ENCODE measurements around the gene ATP2B1.

The ATP2B1 gene

DNA sequence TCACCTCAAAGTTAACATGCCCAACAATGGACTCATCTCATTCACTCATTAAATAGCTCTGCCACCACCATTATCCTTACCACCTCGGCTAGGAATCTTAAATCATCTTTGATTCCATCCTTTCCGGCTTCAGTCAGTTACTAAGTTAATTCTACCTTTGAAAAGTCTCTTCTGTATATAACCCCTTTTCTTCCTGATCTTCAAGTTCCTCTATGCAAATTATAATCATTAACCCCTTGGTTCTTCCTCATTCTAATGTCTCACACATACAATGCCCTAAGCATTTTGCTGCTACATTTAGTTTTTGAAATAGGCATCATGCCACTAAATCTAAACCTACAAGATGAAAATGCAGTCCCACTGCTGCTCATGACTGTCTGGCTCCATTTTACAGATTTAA, 51.6 kb downstream of the ATP2B1 start:
- no peak for DNase-seq (ENCODE audit: low spot score)

DNA sequence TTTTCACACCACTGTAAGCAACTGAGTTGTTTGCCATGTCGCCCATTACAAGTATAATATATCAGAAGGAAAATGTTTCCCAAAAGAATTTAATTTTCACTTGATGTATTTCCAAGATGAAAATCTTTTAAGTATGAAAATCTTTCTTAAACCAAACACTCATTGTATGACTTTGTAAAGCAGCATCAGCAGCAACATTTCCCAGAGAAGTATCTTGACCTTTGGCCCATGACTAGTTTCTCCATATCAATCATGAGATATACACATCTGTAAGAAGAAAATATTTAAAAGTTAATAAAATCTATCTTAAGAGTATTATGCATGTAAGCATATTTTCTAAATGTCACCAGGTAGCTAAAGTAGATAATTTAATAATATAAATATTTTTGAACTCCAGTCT, 52.8 kb downstream of the ATP2B1 start:
- DNase-seq (ENCODE audit: low spot score): no peak

DNA sequence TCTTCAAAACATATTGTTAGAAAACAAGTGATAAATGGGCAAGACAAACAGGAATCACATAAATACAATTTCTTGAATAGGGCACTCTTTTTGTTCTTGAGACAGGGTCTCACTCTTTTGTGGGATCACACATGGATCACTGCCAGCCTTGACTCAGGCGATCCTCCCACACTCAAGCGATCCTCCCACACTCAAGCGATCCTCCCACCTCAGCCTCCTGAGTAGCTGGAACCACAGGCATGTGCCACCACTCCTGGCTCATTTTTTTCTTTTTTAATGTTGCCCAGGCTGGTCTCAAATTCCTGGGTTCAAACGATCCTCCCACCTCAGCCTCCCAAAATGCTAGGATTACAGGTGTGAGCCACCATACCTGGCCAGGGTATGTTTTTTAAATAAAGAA, 57.4 kb downstream of the ATP2B1 start:
- no peak for DNase-seq (ENCODE audit: low spot score)

DNA sequence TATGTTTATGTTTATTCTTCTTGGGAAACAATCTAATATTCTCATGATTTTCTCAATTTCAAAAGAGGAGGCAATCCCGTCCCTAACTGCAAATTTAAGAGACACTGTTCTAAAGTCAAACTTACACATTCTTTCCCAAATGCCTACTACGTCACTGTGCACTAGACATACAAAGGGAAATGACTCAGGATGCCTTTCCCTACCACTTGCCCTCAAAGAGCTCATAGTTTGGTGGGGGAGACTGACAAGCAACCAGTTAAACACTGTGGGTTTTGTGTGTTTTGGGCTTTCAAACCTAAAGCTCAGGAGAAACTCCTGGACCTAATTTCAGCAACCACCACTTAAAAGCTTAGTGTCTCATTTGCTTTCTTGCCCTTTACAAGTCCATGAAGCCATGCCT, 58.4 kb downstream of the ATP2B1 start:
- DNase-seq (ENCODE audit: low spot score): no peak

DNA sequence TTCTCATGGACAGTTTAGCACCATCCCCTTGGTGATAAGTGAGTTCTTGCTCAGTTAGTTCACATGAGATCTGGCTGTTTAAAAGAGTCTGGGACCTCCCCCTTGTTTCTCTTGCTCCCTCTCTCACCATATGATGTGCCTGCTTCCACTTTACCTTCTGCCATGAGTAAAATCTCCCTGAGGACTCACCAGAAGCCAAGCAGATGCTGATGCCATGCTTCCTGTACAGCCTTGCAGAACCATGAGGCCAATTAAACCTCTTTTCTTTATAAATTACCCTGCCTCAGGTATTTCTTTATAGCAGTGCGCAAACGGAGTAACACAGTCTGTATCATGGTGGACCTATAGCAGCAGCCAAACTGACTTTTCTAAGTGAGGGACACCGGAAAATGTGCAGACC, 58.8 kb downstream of the ATP2B1 start:
- no peak for DNase-seq (ENCODE audit: low spot score)

DNA sequence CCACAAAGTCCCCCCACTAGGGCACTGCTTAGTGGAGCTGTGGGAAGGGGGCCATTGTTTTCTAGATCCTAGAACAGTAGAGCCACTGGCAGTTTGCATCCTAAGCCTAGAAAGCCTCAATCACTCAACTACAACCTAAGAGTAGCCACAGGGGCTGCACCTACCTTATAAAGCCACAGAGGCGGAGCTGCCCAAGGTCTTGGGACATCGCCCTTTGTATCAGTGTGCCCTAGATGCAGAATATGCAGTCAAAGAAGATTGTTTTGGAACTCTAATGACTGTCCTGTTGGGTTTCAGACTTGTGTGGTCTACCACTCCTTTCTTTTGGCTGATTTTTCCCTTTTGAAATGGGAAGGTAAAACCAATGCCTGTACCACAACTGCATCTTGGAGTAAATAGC, 59.5 kb downstream of the ATP2B1 start:
- DNase-seq (ENCODE audit: low spot score): no peak

DNA sequence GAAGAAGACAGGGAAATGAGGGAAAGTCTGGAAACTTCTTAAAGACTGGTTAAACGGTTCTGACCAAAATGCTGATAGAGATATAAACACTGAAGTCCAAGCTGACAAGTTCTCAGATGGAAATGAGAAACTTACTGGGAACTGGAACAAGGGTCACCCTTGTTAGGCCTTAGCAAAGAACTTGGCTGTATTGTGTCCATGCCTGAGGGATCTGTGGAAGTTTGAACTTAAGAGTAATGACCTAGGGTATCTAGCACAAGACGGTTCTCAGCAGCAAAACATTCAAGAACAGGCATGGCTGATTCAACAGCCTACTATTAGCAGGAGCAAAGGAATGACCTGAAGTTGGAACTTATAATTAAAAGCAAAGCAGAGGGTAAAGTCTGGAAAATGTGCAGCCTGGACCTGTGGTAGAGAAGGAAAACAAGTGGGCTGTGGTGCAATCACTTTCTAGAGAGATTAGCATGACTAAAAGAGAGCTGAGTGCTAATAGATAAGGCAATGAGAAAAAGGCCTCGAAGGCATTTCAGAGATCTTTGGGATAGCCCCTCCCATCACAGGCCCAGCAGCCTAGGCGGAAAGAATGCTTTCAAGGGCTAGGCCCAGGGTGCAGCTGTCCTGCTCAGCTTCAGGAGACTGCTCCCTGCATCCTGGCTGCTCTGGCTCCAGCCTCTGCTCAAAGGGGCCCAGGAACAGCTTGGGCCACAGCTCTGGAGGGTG, 60.3 kb downstream of the ATP2B1 start:
- DNase-seq (ENCODE audit: low spot score): no peak

DNA sequence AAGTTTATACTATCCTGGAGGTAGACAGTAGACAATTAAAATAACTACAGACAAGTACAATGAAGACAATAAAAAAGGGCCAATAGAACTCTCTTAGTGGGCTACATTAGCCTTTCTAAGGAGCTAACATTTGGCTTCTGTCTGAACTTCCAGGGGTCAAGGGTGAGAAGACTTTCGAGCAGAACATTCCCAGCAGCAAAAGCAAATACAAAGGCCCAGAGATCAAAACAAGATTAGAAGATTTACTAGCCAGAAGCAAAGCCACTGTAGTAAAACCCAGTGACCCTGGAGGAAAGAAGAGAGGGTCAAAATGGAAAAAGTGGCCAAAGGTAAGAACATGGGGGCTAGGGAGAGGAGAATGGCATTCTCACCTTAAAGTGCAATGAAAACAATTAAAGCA, 63.2 kb downstream of the ATP2B1 start:
- no peak for DNase-seq (ENCODE audit: low spot score)

DNA sequence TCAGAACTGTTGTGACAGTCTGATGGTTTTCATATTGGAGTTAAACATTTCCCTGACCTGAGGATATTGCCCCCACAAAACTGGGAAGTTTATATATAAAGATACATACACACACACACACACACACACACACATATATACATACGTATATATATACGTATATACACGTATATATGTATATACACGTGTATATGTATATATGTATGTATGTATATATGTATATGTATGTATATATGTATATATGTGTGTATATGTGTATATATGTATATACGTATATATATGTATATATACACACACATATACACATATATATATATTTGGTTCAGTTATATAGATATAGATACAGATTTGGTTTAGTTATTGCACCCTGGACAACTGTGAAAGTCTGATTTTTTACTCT, 65.7 kb downstream of the ATP2B1 start:
- DNase-seq (ENCODE audit: low spot score): no peak

DNA sequence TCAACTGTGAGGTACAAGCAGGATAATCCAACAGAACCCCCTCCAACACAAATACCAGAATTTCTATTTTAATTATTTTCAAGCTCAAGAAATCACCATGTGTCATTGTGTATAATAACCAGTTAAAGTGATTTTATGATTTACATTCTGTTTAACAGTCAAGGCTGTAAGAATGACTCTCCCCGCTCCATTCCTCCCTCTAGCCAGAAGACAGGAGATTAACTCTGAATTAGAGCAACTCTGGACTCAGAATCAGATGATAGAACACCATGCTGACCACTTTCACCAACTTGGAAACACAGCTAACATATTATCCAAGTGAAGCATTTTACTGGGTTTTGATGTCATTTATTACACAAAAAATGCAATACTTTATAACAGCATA, 71.9 kb downstream of the ATP2B1 start:
- DNase-seq (ENCODE audit: low spot score): no peak

DNA sequence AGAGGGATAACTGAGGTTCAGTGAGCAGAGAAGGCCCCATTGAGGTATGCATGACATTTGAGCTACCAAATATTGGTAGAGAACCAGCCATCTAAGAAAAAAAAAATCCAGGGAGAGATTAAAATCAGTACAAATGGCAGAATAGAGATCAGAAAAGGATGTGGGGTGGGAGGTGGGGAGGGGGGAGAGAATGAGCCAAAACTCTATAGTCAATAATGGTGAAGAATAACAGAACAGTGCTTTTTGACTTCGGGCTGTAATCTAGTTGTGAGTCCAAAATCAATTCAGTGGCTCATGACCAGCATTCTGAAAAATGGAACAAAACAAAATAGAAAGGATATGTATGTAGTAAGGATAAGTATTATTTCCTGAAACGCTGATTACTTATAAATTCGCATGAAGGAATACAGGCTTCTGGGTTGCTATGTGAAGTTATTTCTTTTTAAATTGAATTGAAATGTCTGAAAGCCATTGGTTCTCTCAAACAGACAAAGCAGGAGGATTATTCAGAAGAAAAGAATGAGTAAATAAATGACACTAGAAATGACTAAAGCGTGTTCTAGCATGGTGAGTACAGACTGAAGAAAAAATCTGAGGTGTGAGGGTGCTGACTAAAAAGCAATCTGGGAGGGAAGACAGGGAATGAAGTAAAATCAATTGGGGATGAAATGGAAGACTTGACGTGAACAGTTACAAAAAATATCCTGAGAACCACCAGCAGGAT, 72.4 kb downstream of the ATP2B1 start:
- no peak for DNase-seq (ENCODE audit: low spot score)

DNA sequence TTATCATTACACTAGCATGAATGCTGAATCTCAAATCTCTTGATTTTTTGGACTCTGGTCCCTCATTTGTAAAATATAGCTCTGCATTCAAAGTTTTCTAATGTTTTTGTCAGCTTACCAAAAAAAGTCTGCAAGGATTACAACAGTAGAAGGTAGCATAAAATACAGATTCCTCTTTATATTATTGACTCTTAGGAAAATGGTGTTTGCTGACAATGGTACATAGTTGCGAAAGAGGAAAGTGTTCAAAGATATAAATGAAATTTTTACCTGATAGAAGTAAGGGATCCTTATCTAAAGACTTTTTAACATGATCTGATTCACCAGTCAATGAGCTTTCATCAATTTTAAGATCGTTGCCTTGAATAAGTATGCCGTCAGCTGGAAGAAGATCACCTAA, 74.1 kb downstream of the ATP2B1 start:
- no peak for DNase-seq (ENCODE audit: low spot score)

DNA sequence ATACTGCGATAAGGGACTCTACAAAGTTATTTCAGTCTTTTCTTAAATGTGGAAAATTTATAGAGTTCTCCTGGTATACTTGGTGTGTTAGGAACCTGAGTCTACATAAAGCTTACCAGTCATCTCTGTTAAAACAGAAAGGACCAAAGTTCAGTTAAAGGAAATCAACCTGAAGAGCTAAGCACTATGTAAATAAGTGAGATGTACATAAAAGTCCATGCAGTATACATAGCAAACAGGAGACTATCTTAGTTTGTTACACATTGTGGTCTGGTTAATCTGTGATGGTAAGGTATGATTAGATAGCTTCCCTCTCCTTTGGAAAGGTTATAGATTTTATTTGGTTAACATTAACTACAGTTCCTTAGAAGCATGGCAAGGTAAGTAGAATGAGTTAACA, 75.9 kb downstream of the ATP2B1 start:
- no peak for DNase-seq (ENCODE audit: low spot score)

DNA sequence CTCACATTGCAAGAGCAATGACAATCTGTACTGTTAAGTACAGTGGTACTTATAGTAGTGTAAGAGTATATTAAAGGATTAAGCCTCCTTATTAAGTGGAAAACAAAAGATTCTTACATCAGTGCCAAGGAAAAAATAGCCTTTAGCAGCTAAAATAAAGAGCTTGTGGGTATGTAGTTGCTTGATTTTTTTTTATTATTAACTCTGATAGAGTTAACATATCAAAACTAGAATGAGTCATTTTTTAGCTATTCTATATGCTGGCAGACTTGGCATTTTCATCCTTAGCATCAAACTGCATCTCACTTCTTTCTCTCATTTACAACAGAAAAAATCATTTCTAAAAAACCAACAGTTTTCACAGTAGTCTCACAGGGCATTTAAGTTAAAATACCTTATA, 86.5 kb downstream of the ATP2B1 start:
- no peak for DNase-seq (ENCODE audit: low spot score)

DNA sequence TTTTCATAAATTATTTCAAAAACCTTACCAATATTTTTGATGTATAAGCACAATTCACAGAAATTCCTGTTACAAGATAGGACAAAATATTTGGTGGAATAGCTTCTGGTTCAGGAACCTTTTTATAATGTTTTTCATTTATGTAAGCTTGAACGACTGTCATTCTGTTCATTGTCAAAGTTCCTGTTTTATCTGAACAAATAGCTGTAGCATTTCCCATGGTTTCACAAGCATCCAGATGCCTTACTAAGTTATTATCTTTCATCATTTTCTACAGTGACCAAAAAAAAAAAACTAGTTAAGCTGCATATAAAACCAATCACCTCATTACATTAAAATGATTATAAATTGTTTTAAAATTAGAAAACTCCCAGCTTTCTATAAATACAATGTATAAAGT, 87.1 kb downstream of the ATP2B1 start:
- no peak for DNase-seq (ENCODE audit: low spot score)

DNA sequence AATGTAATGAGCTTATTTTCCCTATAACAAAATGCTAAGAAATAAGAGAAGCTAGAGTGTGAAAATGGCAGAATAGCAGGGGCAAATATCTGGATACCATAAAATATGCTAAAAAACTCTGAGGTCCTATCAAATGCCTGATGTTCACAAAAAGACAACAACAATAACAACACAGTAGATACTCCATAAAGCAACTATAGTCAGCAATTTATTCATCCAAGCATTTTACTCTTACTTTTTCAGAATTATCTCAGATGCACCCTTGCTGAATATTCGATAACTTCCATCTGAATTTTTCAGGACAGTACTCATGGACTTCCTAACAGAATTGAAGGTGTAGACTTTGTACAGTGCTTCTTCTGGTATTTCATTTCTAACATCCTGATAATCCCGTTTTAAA, 88.9 kb downstream of the ATP2B1 start:
- no peak for DNase-seq (ENCODE audit: low spot score)

DNA sequence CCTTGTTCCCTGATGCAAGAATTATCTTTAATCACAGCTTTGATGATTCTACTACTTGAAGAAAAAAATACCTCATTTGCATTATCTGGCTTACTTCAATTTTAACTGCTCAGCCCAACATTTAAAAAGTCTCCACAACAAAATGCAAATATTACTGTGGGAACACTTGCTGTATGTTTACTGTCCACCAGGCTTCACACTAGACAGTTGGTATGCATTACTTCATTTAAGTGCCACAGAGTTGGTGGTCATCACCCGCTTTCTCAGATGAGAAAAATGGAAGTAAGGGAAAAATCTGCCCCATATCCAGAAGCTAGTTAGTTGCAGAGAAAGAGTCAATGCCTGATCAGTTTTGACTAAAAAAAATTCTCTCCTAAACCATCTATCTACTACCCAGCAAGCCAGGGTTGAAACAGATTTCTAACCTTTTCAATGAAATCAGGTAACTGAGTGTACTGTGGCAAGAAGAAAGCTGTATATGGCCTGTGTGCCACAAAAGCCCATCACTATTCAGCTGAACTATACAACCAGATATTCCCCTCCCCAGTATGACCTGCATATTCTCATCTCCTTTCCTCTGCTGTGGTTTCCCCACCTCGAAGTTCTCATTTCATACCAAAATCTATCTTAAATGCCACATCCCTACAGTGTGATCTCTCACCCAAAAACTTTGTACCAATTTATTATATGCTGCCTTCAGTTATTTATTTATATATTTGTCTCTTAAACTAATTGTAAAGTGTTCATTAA, 90.3 kb downstream of the ATP2B1 start:
- no peak for DNase-seq (ENCODE audit: low spot score)

DNA sequence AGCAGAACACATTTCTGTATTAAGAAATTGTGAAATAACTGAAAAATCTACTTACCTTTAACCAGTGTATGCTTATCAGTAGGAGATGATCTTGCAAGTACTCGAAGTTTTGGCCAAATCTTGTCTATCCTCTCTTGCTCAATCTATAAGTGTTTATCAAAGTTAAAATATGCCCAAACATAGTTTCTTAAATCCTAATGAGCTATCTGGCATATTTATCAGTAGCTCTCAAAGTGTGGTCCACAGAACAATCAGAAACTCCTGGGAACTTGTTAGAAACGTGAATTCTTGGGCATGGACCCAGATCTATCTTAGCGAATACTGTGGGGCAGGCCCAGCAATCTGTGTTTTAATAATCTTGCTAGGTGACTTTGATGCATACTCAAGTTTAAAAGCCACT, 98.3 kb downstream of the ATP2B1 start:
- no peak for DNase-seq (ENCODE audit: low spot score)

DNA sequence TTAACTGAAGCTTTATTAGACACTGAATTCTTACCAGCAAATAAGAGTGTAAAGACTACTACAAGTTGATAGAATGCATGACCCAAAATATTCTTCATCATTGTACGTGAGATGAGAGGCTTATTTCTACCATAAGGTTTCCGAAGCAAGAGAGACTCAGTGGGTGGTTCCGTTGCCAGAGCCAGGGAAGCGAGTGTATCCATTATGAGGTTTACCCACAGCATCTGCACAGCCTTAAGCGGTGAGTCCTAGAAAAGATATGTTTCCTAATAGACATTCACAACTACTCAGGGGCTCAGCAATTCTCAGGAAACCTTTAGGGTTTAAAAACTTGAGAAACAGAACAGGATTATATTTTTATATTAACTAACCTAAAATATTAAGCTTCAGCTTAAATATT, 105.0 kb downstream of the ATP2B1 start:
- DNase-seq (ENCODE audit: low spot score): no peak

DNA sequence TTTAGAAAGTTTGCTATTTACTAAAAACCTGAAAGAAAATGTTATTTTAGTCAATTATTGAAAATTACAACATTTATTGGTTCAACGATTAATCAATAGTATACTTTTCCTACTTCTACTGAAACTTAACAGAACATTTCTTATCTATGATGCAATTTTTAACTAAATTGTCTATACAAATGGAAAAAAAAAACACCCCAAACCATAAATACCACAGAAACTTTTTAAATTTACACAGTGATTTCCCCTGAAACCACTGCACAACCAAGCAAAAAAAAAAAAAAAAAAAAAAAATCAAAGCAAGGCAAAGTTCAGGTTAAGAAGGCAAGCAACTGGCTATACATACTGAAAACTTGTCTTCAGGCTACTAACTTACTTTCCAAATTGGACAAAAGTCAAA, 110.9 kb downstream of the ATP2B1 start:
- no peak for DNase-seq (ENCODE audit: low spot score)

DNA sequence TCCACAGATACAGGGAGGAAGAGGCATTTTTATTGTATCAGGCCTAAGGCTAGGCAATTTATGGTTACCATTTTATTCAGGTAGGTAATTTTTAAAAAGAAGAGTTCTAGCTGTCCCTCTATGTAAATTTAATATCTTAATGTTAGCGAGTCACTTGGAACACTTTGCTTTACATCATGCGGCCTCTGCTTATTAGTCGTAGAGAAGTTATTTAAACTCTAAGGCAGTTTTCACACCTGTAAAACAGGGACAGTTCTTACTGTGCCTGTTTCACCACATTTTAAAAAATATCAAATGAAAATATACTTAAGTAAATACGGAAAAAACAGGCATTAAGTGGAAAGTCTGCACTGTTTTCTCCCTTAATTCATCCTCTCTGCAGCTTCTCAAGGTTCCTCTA, 111.4 kb downstream of the ATP2B1 start:
- no peak for DNase-seq (ENCODE audit: low spot score)

DNA sequence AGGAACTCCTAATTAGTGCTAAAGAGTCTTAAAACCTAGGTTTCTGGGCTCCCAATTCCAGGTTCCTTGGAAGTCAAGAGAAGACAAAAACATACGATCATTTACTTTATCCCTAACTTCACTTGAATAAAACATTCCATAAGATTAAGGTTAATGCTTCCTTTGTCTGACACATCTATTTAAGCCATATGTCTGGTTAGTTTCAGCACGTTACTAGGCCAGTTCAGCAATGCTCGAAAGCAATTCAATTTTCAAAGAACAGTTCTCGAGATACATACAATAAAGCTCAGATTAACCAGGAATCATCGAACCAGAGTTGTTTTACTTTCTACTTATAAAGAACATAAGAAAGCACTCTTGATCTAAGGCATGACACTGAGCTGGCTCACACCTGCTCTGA, 114.8 kb downstream of the ATP2B1 start:
- no peak for DNase-seq (ENCODE audit: low spot score)

DNA sequence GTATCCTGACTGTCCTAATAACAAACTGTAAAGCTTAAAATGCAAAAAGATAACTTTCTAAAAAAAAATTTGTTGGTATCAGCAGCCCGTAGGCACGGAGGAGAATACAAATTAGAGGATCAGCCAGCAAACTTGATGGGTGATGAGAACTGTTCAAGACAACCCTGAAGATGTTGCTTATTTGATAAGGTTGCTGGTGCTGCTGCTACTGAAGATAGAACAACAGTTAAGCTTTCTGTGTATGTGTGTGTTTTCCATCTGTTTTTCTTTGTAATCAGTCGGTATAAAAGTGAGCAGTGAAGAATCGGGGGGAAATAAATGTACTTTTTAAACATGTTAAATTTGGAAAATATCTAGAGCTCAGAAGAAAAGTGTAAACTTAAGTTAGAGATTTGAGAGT, 115.4 kb downstream of the ATP2B1 start:
- no peak for DNase-seq (ENCODE audit: low spot score)

Data from RKO (cell line).